Measurements from ENCODE around the gene ALDH3B1. TPM values are rescaled to one million over a fixed set of nuclear protein-coding genes. Genes with fewer than 3 reads are reported as not detected.

The ALDH3B1 gene
- total and polyA plus RNA-seq, 2 donors (not counting 3 experiments of a cell fraction or from before 2014, with no cell fraction given), result 0.13 to 1.0 TPM

- ChIA-PET CTCF (no interaction called here), POLR2A (interaction anchor here (0.7 kb wide), 1 partner anchor 130 kb away, joined by 3 read pairs; no protein-coding TSS in a partner anchor)
- intact Hi-C loops (cut with micrococcal nuclease) (loop anchor here (1.0 to 5.0 kb wide), 2 partner anchors 7 to 170 kb away; partner anchors contain the start of gene NDUFS8), dilution Hi-C loops (cut with MboI; ENCODE audit: extremely low pct_ligation_motif_present, low sequenced_read_pairs) (no loop called here)
- no peaks in the 10 kb centered on the region for H4K20me1 ChIP-seq (replicated peaks; ENCODE audit: control insufficient read depth, extremely low read depth, insufficient read depth, low read length)
- FAIRE-seq (no peak), DNase-seq (ENCODE audit: low read depth, low spot score) (no peak)
- no peaks in the 10 kb centered on the region for H3K9me1 ChIP-seq (replicated peaks; ENCODE audit: control insufficient read depth, extremely low read depth, insufficient read depth, low read length)
- peak; percentile 20 for TF ChIP-seq POLR2A (IDR thresholded peaks at IDR 0.05; ENCODE audit: low read depth, low read length)
- no peak for TF ChIP-seq JUN (IDR thresholded peaks at IDR 0.05; ENCODE audit: borderline replicate concordance, insufficient read depth, insufficient read length, low read depth)
- no peak for TF ChIP-seq EZH2 (IDR thresholded peaks at IDR 0.05; ENCODE audit: borderline replicate concordance, low read depth, low read length, severe bottlenecking)
- H3K4me3 ChIP-seq (replicated peaks in 1 of 3; ENCODE audit: insufficient read depth in 1 of 3, low read depth in 1 of 3, low read length in 3 of 3), result no peak overlapping the region
- H3K4me1 ChIP-seq (ENCODE audit: control insufficient read depth, extremely low read depth, insufficient read depth, low read length), result peaks cover 20% of the 10 kb centered on the region
- no peak overlapping the region for H2AFZ ChIP-seq (ENCODE audit: low read depth, low read length)
- peaks cover 24% of the 10 kb centered on the region for H3K79me2 ChIP-seq (ENCODE audit: control insufficient read depth, insufficient read depth, low read length)
- no TSS peak for BruUV-seq (replicated peaks)
- H3K36me3 ChIP-seq (ENCODE audit: control insufficient read depth in 2 of 2, extremely low read depth in 1 of 2, insufficient read depth in 2 of 2, low read length in 2 of 2), result peaks cover 0 to 22% of the 10 kb centered on the region in 2 experiments
- H3K9ac ChIP-seq (replicated peaks; ENCODE audit: extremely low read depth, insufficient read depth, low read length), result no peak overlapping the region
- no peaks in the 10 kb centered on the region for H3K27me3 ChIP-seq (ENCODE audit: control insufficient read depth in 2 of 2, insufficient read depth in 2 of 2, low read length in 2 of 2)
- no peak overlapping the region for H3K4me2 ChIP-seq (ENCODE audit: insufficient read depth, low read length)
- no peaks in the 10 kb centered on the region for H3K9me3 ChIP-seq (replicated peaks; ENCODE audit: control insufficient read depth, insufficient read depth, low read length)
- H3K27ac ChIP-seq (ENCODE audit: insufficient read depth, low read depth, low read length), result peak overlapping the region; percentile 13
Measured at GRCh38 chr11:68037411-68038225, 27.5 kb downstream of the ALDH3B1 start.

- no peaks in the 10 kb centered on the region for H3K9me1 ChIP-seq (replicated peaks; ENCODE audit: control insufficient read depth, extremely low read depth, insufficient read depth, low read length)
- peak overlapping the region; percentile 33 for H3K27ac ChIP-seq (ENCODE audit: insufficient read depth, low read depth, low read length)
- TF ChIP-seq POLR2A (IDR thresholded peaks at IDR 0.05; ENCODE audit: low read depth, low read length), result no peak
- TF ChIP-seq JUN (IDR thresholded peaks at IDR 0.05; ENCODE audit: borderline replicate concordance, insufficient read depth, insufficient read length, low read depth), result no peak
- no peak for TF ChIP-seq MYC (IDR thresholded peaks at IDR 0.05; ENCODE audit: low read depth, low read length)
- TF ChIP-seq GATA2 (IDR thresholded peaks at IDR 0.05; ENCODE audit: insufficient read depth, insufficient read length, low read depth, low read length), result no peak
- no peak for TF ChIP-seq FOS (IDR thresholded peaks at IDR 0.05; ENCODE audit: borderline replicate concordance, insufficient read depth, low read length)
- TF ChIP-seq CTCF (IDR thresholded peaks at IDR 0.05; ENCODE audit: extremely low read depth in 1 of 2, insufficient read depth in 1 of 2, low read depth in 1 of 2, low read length in 2 of 2), result no peak
- TF ChIP-seq MAX (IDR thresholded peaks at IDR 0.05; ENCODE audit: insufficient read depth, insufficient read length), result no peak
- TF ChIP-seq EZH2 (IDR thresholded peaks at IDR 0.05; ENCODE audit: borderline replicate concordance, low read depth, low read length, severe bottlenecking), result no peak
- BruUV-seq (replicated peaks), result TSS peak; percentile 62
- FAIRE-seq, result no peak
- CTCF ChIA-PET, result interaction anchor here (1.2 kb wide), 1 partner anchor 8 kb away, joined by 3 read pairs; the partner anchor contains the start of gene NDUFS8
- H3K9me3 ChIP-seq (replicated peaks; ENCODE audit: control insufficient read depth, insufficient read depth, low read length), result no peaks in the 10 kb centered on the region
- peak; percentile 10 for DNase-seq (ENCODE audit: low read depth, low spot score)
- H2AFZ ChIP-seq (ENCODE audit: low read depth, low read length), result no peak overlapping the region
- H4K20me1 ChIP-seq (replicated peaks; ENCODE audit: control insufficient read depth, extremely low read depth, insufficient read depth, low read length), result no peaks in the 10 kb centered on the region
- peaks cover 20% of the 10 kb centered on the region for H3K4me1 ChIP-seq (ENCODE audit: control insufficient read depth, extremely low read depth, insufficient read depth, low read length)
- H3K27me3 ChIP-seq (ENCODE audit: control insufficient read depth in 2 of 2, insufficient read depth in 2 of 2, low read length in 2 of 2), result no peaks in the 10 kb centered on the region
- H3K4me3 ChIP-seq (replicated peaks in 1 of 3; ENCODE audit: insufficient read depth in 1 of 3, low read depth in 1 of 3, low read length in 3 of 3), result peak overlapping the region in 1 of 3 experiments; percentile 58
- peak overlapping the region; percentile 36 for H3K9ac ChIP-seq (replicated peaks; ENCODE audit: extremely low read depth, insufficient read depth, low read length)
- dilution Hi-C loops (cut with MboI; ENCODE audit: extremely low pct_ligation_motif_present, low sequenced_read_pairs), result no loop called here
- POLR2A ChIA-PET, result interaction anchor here (1.3 kb wide), 1 partner anchor 90 kb away, joined by 3 read pairs; no protein-coding TSS in a partner anchor
- H3K36me3 ChIP-seq (ENCODE audit: control insufficient read depth in 2 of 2, extremely low read depth in 1 of 2, insufficient read depth in 2 of 2, low read length in 2 of 2), result peaks cover 0 to 23% of the 10 kb centered on the region in 2 experiments
- intact Hi-C loops (cut with micrococcal nuclease), result loop anchor here (1.0 to 5.0 kb wide), 2 partner anchors 8 to 169 kb away; partner anchors contain the start of gene NDUFS8
- H3K4me2 ChIP-seq (ENCODE audit: insufficient read depth, low read length), result peak overlapping the region; percentile 30
- peaks cover 24% of the 10 kb centered on the region for H3K79me2 ChIP-seq (ENCODE audit: control insufficient read depth, insufficient read depth, low read length)
Measured at GRCh38 chr11:68038226-68038717, 28.1 kb downstream of the ALDH3B1 start.

All from endothelial cell of umbilical vein (primary cell).